HG02970 (cell line): ENCODE measurements around the gene FBN3.
"Not testable (repeated sequence)": the region's sequence is repeated elsewhere in the genome, so short reads cannot be mapped to it uniquely, and the experiment has no call there.

Experiments used
- ATAC-seq: cut with Tn5 transposase; IDR thresholded peaks from one replicate; pipeline ENCODE4 v1.9.1; 2021; ENCODE audit warnings: mild to moderate bottlenecking, moderate library complexity, moderate number of reproducible peaks; ENCODE audit not compliant: unreplicated experiment, low FRiP score

Gene FBN3

DNA sequence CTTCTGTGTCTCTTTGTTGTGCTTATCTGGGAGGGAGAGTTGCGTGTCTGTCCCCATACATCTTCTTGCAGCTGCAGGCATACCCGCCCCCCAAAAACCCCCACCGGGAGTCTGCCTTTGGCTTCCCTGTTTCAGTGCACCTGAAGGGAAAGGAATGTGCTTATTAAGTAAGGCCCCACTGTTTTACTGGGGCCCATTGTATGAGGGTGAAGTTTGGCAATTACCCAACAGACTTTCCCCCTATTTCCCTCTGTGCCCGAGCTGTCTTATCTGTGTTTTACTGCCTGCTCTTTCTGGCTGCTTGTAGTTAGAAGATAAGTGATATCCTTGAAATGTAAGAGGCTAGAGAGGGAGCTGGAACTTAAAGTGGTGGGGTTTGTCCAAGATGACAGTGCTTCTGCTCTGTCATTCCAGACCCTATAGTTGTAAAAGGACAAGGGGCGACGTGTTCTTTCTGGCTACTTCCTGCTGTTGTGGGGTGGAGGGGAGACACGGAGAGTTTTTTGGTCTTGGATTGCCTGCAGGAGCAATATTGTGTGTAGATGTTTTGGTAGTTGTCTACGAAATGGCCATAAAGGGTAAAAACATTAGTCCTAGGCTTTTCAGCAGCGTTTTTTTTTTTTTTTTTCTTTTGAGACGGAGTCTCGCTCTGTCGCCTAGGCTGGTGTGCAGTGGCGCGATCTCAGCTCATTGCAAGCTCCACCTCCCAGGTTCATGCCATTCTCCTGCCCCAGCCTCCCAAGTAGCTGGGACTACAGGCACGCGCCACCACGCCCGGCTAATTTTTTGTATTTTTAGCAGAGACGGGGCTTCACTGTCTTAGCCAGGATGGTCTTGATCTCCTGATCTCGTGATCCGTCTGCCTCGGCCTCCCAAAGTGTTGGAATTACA, 115.9 kb downstream of the FBN3 start:
- ATAC-seq, result not testable (repeated sequence)

DNA sequence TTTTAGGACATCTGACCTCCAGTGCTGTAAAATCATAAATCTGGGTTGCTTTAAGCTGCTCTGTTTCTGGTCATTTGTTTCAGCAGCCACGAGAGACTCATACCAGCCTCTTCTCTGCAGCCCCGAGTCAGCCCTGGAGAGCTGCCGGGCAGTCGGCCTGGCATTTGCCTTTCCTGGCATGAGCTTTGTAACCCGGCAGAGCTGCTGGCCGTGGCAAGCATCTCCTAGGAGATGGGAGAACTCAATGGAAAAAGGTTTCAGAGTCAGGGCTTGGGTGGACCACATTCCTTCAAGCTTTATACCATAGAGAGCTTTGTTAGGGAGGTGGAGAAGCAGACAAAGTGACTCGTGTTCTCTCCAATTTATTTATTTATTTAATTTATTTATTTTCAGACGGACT, 118.4 kb downstream of the FBN3 start:
- ATAC-seq, result no peak

DNA sequence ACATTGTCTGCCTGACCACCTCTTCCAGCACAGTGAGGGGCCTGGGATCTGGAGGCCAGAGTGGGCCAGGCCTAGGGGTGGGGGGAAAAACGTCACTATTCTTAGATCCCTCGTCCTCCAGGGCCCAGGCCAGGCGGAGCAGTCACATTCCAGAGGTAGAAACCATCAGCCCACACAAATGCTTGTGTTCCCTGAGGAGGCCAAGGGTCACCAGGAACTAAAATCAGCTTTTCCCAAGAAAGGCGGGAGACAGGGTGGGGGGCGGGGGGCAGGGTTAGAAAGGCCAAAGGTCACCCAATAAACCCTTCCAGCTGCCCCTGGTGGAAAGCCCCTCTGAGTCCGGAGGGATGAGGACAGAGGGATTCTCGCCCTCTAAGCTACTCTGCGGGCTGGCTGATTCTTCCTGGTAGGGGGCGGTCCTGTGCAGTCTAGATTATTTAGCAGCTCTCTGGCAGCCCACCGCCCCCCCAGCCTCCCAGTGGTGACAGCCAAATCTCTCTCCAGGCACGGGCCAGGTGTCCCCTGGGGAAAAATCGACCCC, 120.4 kb downstream of the FBN3 start:
- ATAC-seq, result no peak

DNA sequence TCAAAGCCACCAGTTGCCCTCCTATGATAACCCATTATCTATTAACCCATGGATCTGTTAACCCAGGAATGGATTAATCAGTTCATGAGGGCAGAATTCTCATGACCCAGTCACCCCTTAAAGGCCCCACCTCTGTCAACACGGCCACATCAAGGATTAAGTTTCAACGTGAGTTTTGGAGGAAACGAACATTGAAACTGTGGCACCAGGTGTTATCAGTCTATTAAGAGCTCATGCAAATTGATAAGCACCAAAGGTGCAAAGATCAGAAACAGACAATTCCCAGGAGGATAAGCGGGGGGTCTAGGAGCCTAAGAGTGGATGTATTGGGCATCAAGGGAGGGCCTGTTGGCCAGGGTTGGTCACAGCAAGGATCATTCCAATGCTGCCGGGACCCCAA, 124.1 kb downstream of the FBN3 start:
- no peak for ATAC-seq

DNA sequence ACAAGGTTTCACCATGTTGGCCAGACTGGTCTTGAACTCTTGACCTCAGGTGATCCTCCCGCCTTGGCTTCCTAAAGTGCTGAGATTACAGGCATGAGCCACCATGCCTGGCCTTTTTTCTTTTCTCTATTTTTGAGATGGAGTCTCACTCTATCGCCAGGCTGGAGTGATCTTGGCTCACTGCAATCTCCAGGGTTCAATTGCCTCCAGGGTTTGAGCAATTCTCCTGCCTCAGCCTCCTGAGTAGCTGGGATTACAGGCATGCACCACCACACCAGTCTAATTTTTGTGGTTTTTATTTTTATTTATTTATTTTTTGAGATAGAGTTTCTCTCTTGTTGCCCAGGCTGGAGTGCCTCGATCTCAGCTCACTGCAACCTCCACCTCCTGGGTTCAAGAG, 125.1 kb downstream of the FBN3 start:
- ATAC-seq, result not testable (repeated sequence)

DNA sequence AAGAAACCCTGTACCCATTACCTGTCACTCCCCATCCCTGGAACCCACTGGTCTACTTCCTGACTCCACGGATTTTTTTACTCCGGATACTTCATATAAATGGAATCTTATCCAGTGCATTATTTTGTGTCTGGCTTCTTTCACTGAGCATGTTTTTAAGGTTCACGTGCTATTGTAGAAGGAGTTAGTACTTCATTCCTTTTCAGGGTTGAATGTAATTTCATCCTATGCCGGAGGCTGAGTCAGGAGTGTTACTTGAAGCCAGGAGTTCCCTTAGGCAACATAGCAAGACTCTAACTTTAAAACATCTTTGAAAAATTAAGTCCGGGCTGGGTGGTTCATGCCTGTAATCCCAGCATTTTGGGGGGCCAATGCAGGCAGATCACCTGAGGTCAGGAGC, 126.0 kb downstream of the FBN3 start:
- ATAC-seq, result no peak

DNA sequence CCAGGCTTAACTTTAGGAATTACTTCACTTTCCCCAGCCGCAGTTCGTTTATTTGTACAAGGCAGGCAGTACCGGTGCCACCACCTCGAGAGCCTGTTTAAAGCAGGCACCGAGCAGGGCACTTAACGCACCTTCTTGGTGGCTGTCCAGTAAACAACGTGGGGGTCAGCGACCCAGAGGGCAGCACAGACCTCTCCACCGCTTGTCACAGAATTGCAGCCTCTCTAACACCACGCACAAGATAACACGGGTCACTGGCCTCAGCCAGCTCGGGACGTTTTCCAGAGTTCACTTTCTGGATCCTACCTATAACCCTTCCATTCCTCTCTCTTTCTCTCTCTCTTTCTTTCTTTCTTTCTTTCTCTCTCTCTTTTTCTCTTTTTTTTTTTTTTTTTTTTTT, 127.1 kb downstream of the FBN3 start:
- no peak for ATAC-seq

DNA sequence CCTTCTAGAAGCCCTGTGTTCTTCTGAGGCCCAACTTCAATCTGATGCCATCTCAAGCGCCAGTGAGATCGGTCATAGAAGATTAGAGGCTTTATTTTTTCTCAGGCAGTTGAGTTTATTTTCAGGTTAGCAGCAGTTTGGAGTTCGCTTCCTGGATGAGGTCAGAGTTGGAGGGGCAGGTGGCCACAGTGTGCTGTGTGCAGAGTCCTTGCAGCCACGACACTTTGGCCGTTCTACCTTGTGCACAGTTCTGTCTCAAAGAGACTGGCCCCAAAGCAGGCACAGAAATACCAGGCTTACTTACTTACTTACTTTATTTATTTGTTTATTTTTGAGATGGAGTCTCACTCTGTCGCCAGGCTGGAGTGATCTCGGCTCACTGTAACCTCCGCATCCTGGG, 128.0 kb downstream of the FBN3 start:
- no peak for ATAC-seq

DNA sequence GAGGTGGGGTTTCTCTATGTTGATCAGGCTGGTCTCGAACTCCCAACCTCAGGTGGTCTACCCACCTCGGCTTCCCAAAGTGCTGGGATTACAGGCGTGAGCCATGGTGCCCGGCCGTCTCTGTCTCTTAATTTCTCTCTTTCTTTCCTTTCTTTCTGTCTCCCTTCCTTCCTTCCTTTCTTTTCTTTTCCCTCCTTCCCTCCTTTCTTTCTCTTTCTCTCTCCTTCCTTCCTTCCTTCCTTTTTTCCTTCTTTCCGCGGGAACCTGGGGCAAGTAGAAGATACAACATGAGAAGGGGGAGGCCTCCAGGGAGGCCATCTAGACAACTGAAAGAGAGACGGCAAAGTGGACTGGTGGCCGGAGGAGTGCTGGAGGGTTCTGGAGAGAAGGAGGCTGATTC, 128.7 kb downstream of the FBN3 start:
- no peak for ATAC-seq

DNA sequence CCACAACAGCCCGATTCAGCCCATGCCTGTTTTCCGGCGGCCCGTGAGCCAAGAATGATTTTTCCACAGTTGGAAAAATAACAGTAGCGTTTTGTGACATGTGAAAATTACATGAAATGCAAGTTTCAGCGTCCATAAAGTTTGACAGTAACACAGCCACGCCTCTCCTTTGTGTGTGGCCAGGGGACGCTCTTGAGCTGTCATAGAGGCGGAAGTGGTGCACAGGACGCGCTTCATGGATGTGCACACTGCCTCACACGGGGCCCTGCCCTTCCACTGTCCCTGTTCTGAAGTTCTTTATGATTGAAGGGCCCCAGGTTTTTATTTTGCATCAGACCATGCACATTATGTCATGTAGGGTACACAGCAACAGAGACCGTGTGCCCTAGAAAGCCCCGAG, 131.6 kb downstream of the FBN3 start:
- ATAC-seq, result no peak
